SW 1271 (cell line): ENCODE data around the gene TMEM200A.

Experiments
- DNase-seq, 2 experiments: peaks; one replicate each; lab custom pipeline; 2025; lab: John Stamatoyannopoulos, UW

The TMEM200A gene

DNA sequence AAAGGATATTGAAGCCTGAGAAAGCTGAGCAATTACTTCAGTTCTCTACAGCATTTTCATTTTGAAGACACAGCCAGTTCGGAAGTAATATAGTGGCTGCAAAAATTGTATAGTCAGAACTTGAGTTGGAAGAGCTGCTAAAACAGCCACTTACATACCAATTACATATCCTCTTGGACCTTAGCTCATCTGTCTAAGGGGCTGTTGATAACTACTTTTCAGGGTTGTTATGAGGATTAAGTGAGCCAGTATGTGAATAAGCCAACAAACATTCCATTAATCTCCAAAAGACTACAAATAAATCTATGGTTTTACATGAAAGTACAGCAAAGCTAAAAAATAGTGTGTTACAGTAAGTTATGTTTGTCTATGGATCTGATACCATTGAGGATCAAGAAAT is 59.7 kb downstream of the TMEM200A start:
- no peak for DNase-seq

DNA sequence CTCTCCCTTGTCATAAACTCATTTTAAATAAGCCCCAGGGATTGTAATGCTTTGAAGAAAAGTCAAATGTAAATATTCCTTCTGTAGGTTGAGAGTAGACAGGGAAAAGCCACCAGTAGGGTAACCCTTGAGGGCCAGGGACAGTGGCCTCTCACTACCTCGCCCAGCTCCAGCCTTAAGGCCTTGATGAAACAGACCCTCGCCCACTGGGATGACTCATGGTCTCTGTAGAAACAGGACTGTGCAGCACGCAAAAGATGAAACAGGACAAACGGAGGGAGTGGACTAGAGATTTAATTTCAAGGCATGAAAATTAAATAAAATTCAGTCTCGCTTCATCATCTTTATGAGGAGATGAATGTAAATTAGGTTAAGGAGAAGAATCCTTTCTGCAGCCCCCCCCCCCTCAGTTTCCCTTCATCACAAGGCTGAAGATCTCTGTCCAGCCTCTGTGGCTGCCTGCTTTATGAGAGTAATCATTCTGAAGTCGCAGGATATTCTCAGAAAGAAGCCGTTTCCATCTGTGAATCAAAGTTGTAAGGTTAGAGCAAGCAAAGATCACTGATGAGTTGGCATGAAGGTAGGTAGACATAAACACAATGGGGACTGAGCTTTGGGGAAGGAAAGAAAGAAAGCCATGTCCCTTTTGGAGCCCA is 60.4 kb downstream of the TMEM200A start:
- DNase-seq, result no peak

DNA sequence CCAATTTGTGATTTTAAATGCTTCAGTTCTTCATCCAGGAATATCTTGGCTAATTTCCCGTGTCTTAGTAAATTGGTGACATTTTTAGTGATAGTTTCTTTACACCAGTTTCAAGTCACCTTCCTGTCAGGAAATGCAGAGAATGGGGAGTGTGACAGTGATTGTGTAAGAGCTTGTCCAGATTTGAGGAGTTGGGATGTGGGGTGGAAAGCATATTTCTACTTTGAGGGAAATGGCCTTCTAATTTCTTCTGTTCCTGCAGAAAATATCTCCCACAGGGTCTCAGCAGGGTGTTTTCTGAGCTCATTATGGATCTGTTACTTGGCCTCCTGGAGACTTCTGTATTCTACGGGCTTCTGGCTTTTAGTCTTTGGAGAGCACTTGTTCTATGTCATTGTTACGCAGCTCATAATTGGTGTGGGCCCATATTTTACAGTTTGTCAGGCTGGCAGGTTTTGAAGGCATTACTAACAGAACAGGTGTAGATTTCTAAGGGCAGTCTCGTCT is 65.6 kb downstream of the TMEM200A start:
- no peak for DNase-seq

DNA sequence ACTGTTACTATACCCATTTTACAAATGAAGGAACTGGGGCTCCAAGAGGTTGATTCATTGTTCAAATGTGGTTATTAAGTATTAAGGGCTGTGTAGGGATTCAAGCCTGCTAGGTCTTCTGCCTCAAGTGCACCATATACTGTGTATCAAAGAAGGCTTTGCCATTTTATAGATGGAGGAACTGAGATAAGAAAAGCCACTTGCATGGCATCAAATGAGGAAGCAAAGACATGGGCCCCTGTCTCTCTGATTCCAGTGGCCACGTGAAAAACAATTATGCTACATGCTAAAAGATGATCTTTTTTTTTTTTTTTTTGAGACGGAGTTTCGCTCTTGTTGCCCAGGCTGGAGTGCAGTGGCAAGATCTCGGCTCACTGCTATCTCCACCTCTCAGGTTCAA is 67.0 kb downstream of the TMEM200A start:
- DNase-seq, result no peak

DNA sequence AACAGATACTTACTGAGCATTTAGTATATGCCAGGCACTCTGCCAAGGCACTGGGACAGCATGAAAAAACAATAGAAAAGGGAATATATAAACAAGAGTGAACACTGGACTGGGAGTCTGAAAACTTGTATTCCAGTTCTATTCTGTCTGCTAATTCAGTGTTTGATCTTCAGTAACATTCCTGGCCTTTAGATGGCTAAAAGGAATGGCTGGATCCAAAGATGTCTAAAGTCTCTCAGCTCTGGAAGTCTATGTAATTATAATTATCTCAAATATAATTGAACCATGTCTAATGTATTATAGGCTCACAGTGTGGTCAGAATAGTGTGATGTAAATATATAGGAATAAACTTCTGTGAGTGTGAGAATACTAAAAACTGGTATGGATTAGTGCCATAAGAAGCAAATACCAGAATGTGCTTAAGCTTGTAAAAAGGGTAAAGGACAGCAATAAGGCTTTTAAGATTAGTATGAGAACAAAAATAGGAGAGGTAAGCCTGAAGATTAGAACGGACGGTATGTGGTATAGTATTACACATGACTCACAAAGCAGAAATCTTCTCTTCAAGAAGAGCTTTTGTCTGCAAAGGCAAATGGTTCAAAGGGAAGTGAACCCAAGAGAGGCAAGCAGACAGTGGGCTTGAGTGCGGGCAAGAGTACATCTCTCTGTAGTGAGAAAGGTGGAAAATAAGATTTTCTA is 68.5 kb downstream of the TMEM200A start:
- DNase-seq, result peak in 1 of 2 experiments; percentile 20

DNA sequence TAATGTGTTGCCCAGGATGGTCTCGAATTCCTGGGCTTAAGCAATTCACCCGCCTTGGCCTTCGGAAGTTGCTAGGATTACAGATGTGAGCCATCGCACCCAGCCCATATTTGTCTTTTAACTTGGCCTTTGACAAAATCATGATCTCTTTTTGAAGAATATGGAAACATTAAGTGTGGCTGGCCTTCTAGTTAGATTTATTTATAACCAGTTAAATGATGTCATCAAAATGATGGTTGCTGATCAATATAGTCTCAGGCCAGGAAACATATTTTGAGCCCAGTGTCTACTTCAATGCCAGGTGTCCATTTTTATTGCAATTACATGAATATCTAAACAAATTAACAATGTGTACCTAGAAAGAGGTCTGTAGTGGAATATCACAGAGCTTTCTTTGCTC is 69.4 kb downstream of the TMEM200A start:
- DNase-seq, result no peak

DNA sequence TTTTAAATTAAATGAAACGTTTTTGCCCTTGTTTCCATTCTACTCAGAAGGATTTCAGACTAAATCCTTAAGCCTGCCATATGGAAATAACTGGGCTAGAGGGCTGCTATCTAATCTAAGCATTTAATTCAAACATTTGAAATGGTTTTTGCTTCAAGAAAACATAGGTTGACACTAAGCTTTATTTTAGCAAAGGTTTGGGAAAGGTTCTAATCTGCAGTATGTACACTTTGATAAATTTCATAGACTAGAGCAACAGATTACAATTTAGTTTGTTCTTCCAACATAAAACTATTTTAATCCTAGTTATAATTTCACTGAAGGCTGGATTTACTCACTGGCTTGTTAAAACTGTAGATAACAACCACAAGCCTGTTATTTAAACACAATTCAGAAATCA is 72.1 kb downstream of the TMEM200A start:
- DNase-seq, result no peak

DNA sequence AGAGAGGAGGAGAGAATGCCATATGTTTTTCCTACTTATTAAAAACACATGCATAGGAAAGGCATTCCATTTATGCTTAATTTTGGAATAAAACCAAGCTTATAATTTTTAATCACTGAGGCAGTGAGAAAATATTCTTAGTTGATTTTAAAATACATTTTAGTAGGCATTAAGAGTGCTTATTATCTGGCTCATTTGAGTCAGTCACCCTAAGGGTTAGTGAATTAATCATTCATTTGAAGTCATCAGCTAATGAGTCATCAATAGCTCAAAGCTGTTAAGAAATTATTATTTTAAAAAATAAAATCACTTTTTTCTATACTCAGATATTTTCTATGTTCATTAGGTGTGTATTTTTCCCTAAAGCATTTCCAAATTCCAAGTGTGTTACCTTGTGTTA is 81.6 kb downstream of the TMEM200A start:
- DNase-seq, result no peak

DNA sequence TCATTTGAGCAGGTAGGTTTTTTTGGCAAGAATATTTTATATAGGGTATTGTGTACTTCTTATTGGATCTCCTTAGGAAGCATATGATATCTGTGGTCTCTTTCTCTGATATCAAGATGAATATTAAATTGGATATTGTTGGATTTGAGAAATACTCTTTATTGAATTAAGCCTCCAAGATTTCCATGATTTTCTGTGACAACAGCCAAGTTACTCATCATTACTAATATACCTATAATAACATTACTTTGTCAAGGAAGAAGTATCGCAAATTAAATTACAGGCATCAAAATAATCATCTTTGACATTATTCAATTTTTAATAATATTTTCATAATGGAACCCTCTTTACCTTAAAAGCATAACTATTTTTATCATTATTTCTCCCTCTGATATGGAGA is 86.5 kb downstream of the TMEM200A start:
- no peak for DNase-seq

DNA sequence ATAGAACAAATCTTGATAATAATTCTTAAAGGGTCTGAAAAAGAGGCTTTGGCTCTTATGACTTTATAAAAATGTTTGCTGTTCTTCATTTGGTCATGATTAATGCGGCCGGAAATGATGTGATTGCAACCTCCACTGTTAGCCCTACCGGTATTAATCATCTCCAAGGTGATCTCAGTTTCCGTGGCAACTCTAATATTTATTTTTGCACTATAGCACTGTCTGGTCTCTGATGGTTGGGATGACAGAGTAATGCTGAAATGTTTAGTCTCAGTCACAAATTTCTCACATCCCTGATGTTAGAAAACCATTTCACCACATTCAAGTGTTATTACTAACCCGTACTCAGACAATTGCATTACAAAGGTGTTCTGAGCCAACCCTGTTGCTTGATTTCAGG is 87.4 kb downstream of the TMEM200A start:
- no peak for DNase-seq

DNA sequence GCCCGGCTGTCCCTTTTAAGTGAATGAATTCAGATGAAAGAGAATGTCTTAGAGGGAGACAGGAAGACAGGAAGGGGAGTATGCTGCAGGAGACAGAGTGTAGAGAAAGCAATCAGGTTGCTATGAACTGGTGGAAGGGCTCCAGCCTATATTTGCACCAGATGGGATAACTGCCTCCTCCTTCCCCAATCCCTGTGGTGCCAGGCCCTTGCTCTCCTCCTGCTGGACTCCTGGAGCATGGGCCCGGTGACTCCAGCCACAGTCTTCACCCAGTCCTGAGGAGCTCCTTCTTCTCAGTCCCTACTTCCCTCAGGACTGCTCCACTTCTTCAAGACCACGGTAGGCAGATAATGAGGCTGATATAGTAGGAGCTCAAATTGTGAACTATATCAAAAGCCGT is 91.8 kb downstream of the TMEM200A start:
- DNase-seq, result no peak

DNA sequence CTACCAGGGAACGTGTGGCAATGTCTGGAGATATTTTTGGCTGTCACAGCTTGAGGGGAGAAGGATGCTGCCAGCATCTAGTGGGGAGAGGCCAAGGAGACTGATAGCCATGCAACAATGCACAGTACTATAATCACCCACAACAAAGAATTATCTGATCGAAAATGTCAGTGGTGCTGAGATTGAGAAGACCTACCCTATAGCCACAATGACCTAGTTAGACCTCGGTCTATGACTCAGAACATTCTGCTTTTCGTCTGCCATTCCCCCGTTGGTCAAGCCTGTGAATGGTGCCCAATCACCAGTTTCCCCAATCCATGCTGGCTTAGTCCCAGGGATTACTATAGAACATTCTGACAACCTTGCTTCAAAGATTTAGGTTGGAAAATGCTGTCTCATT is 93.5 kb downstream of the TMEM200A start:
- no peak for DNase-seq

DNA sequence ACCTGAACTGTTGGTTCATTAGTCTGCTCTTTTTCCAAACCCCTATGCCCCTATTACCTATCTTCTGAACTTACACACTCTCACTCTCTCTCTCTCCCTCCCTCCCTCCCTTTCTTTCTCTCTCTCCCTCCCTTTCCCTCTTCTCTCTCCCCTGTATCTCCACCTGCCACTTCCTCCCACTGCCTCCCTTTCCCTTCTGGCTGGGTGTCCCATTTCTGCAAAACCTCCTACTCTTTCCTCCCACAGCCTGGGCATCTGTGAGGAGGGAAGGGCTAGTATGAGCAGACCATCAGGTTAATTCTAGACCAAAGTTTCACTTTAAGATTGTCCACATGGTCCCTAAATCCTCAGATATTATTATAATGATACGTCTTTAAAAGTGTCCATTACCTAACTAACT is 95.1 kb downstream of the TMEM200A start:
- no peak for DNase-seq

DNA sequence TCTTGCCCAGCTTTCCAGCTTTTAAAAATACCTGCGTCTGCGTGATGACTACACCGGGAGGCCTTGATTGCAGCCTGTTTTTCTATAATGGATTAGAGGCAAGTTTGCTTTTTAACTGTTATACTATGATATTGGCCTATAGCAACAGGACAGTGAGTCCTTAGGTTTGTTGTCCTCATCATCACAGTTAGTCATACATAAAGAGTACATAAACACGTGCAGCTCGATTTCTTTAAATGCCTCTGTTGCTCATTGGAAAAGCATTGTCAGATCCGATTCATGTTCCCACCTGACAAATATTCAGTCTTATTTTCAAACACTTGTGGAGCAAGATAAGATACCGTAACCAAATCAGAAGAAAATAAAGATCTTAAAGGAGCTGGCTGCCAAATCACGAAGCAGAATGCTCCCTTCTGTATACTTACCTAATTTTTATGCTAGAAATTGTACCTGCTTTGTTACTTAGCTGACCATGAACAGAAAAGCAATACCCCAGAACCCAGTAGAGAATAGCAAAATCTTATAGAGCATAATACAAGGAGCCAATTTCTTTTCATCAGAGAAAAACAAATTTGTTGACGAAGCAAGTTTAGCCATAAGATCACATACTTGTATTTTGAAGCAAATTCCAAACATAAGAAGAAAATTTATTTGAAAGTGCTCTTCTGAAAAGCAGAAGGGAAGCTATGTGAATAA is 100.4 kb downstream of the TMEM200A start:
- no peak for DNase-seq

DNA sequence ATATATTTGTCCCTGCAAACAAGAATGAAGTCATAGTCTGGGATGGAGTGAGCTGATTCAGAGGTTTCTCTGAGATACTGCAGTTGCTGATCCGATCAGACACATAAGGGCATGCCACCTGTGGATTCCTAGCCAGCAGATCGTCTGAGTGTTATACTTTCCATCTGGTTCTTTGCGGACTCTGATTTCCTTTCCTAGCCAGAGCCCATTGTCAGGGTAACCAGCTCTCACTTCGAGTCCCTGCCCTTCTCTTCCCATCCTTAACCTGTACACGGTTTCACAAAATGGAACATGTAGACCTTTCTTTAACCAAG is 100.9 kb downstream of the TMEM200A start:
- DNase-seq, result no peak

DNA sequence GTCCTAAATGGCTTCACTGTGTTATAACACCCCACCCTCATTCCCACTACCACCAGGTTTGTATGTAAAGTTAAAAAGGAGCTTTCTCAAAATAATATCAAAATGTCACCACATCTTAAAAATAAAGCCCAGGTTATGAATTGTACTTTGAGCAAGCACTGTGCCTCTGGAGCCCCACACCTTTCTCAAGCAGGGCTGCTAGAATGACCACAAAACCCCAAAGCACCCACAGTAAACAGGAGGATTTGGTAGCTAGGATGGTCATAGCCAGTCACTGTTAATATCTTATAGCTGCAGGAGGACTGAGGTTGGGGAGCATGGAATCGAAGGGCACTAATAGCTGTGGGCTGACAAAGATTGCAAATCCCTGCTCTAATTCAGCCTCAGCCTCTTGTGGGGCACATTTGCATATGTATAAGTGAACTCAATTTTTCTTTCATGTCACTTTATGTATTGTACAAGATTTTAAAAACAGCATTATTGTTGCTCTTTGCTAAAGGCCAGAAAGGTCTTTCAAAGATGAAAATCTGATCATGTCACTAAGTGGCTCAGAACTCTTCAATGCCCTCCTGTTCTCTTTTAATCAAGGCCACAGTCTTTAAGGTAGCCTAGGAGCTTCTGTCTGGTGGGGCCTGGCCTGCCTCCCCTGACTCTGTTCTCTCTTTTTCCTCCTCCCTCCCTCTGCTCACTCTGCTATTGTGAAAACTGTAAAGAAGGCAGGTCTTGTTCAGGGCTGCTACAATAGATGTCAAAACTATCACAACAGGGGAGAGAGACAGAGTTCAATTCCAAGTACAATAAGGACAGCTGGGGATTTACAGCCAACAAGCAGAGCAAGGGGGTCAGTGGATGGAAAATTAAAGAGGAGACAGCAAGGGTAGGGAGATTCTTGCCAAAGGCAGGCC is 101.6 kb downstream of the TMEM200A start:
- no peak for DNase-seq

DNA sequence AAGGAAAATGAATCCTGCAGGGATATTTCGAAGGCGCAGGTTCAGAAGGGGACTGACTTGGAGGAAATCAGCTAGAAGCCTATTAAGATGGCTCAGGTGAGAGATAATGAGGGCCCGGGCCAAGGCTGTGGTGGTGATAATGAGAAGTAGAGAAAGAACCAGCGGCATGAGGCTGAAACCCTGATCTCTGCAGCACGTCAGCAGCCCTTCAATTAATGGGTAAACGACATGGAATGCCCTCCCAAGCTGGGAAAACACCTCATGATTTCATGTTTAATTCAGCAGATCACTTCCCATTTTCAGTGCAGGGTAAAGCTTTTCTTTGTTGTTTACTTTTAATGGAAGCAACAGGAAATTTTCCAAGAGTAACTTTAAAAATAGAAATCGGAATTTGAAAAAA is 104.9 kb downstream of the TMEM200A start:
- DNase-seq, result no peak

DNA sequence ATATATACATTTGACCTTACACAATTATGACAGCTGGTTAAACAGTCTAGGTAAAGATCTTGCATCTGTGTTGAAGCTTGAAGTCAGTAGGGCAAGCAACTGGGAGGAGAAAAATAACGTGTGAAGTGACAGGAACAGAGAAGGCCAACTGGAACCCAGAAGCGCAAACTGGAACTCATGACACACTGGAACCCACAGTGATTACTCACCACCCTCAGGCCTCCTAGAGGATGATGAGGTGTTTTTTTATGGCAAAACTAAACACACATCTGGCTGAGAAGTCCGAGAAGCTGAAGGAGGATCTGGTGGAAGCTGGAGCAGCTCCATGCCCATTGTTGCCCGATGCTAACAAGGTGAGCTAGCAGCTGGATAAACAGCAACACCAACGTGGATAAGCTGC is 108.1 kb downstream of the TMEM200A start:
- DNase-seq, result no peak

DNA sequence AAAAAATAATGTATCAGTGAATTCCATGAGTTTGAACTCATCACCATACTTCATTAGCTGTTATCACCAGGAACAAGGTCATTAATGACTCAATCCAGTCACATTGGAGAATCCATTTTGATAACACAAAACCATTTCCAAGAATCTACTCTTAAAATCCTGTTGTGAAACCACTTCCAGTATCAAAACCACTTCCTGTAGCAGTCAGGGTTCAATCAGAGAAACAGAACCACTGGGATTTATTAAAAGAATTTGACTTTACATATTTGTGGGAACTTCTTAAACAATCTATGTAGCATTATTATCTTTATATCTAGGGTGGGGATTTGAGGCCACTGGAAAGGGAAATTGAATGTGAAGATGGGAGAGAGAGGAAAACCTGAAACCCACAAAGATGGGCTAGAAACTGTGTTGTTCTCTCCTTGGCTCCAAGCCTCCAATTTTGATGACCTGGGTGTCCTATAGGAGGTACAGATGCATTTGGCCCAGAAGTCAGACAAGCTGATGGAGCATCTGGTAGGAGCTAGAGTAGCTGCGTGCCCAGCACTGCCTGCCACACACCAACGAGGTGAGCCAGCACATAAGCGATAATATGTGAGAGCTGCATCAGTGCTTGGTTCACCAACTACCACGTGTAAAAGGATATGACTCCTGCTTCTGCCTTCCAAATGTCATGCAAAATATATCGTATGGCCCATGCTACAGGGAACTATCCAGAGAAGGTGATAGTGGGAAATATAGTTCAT is 117.0 kb downstream of the TMEM200A start:
- peak in 1 of 2 experiments; percentile 35 for DNase-seq

DNA sequence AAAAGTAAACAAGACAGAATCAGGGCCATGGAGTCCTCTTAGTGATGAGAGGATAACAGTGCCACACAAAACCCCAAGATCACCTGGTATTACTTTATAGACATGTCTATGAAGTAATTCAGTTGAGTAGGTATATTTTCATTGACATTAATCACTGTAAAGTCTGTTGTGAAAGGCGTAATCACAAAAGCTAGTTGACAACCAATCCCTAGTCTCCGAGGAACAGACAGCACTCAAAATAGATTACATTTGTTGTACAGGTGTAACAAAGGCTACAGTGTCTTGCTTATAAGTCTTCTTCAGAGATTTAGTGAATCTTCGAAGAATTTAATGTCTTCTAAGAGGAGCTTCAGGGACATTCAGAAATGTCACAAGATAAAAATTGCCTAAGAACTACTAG is 120.1 kb downstream of the TMEM200A start:
- no peak for DNase-seq

DNA sequence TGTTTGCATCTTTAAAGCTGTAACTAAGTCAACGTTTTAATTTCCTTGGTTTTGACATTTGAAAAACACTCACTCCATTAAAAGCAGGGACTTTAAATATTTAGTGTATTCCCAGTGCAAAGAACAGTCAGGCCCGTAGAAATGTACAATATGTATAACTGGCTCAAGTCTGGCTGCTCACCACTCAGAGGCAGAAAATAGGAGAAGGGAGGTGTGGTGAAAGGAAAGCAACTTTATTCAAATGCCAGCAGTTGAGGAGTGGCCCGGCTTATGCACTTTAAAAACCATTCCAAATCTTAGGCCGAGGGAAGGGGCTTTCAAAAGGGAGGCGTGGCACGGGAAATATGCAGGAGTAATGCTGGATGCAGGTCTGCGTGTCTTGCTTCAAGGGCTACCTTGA is 120.6 kb downstream of the TMEM200A start:
- DNase-seq, result no peak

DNA sequence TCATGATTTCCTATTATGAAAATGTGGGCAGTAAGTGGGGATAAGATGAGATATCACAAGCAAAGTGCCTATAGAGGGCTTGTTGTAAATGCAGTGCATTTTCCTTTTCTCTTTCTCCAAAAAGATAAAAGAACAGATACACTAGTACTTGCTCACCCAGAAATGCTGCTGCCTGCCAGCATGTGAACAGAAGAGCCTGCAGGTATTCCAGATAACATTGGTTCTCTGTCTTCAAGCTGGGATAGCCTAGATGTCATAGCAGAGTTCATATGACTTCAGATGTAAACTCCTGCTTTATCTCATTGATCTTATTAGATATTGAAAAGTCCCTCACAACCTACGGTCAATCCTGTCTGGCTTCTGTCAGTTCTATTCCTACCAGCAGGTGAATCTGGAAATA is 123.7 kb downstream of the TMEM200A start:
- DNase-seq, result no peak
